ENCODE results near the gene DIAPH1.

DNA sequence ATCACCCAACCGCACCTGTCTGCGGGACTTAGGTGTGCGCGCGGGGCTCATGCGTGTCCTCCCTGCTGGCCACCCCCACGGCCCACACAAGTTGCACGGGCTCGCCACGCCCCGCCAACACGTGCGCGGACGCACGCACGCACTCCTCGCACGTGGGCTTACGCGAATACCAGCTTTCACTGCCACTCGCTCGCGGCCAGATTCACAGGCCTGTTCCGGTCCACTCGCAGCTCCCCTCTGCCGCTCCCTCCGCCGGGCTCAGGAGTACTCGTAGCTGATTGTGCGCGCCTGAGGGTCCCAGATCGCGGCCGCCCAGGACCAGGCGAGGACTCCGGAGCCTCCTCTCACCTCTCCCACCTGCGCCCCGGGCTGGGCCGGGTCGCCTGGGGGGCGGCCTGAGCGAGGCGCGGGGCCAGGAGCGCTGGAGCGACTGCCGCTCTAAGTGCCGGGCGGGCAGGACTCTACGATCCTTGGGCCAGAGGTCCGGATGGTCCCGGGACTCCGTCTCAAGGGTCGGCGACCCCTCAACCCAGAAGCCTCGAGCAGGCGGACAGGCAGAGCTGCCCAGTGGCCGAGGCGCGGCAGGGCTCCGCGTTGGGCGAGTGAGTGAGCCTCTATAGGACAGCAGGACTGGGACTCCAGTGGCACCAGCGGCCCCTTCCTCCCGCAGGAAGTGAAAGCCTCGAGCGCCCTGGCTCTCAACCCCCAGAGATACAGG is 126.5 kb downstream of the DIAPH1 start:
- TF ChIP-seq EZH2 (optimal IDR thresholded peaks at IDR 0.05; ENCODE audit: low read depth, low read length) = no peak
- no peak for TF ChIP-seq EZH2phosphoT487 (IDR thresholded peaks at IDR 0.05; ENCODE audit: low read length)
- no peak for TF ChIP-seq CTCF (IDR thresholded peaks at IDR 0.05; ENCODE audit: low read length)
